Neural cell (in vitro differentiated cells): ENCODE results near the gene NDUFS7. TPM values are rescaled to one million over a fixed set of nuclear protein-coding genes. Genes with fewer than 3 reads are reported as not detected.

Experiments used
- H2AFZ ChIP-seq: fragments of 200-600, 300-800 bp; sonication (generic), shearing (Covaris generic); 2 replicates; pipeline ENCODE4 v1.6.0; 2014; ENCODE audit warnings: low read depth, mild to moderate bottlenecking, antibody characterized with exemption, low read length, moderate library complexity
- H3F3A ChIP-seq: fragments of 200-600 bp; shearing (Covaris generic); 2 replicates; pipeline ENCODE4 v1.6.1; 2016; ENCODE audit warnings: mild to moderate bottlenecking, moderate library complexity, mixed read lengths, antibody characterized with exemption, low read length; ENCODE audit not compliant: insufficient read depth, poor library complexity, severe bottlenecking
- H3K27ac ChIP-seq: fragments of 200-600, 300-800 bp; sonication (generic), shearing (Covaris generic); 2 replicates; pipeline ENCODE4 v1.5.1; 2014; ENCODE audit warnings: mild to moderate bottlenecking, low read length, moderate library complexity
- H3K27me3 ChIP-seq: fragments of 300-800, 200-600 bp; sonication (generic), shearing (Covaris generic); 2 replicates; pipeline ENCODE4 v1.6.0; 2014; ENCODE audit warnings: mild to moderate bottlenecking, low read depth, low read length, moderate library complexity; ENCODE audit not compliant: insufficient read depth
- H3K36me3 ChIP-seq: fragments of 300-800, 200-600 bp; sonication (generic), shearing (Covaris generic); 2 replicates; pipeline ENCODE4 v1.5.1; 2014; ENCODE audit warnings: mild to moderate bottlenecking, antibody characterized with exemption, low read length, moderate library complexity; ENCODE audit not compliant: insufficient read depth
- H3K4me2 ChIP-seq: fragments of 300-800, 200-600 bp; sonication (generic), shearing (Covaris generic); 2 replicates; pipeline ENCODE4 v1.6.0; 2014; ENCODE audit warnings: mild to moderate bottlenecking, low read length
- H3K4me3 ChIP-seq: fragments of 300-800, 200-600 bp; sonication (generic), shearing (Covaris generic); 2 replicates; pipeline ENCODE4 v1.5.1; 2014; ENCODE audit warnings: mild to moderate bottlenecking, low read length, moderate library complexity
- H3K79me2 ChIP-seq: fragments of 200-600 bp; shearing (Covaris generic); replicated peaks from 2 replicates; pipeline ENCODE4 v1.6.0; 2014; ENCODE audit warnings: mild to moderate bottlenecking, low read length, moderate library complexity; ENCODE audit not compliant: insufficient read depth
- H3K9ac ChIP-seq: fragments of 300-800, 200-600 bp; sonication (generic), shearing (Covaris generic); 2 replicates; pipeline ENCODE4 v1.6.1; 2016; ENCODE audit warnings: mild to moderate bottlenecking, low read length, mixed read lengths
- H3K9me2 ChIP-seq: fragments of 200-600 bp; shearing (Covaris generic); 2 replicates; pipeline ENCODE4 v1.6.1; 2016; ENCODE audit warnings: mild to moderate bottlenecking, low read length, mixed read lengths; ENCODE audit not compliant: insufficient read depth
- H3K9me3 ChIP-seq: fragments of 200-600, 300-800 bp; sonication (generic), shearing (Covaris generic); 2 replicates; pipeline ENCODE4 v1.6.1; 2016; ENCODE audit warnings: mild to moderate bottlenecking, mixed run types, low read length, moderate library complexity, mixed read lengths
- H4K20me1 ChIP-seq: fragments of 200-600 bp; shearing (Covaris generic); 2 replicates; pipeline ENCODE4 v1.6.1; 2016; ENCODE audit warnings: mild to moderate bottlenecking, mixed run types; ENCODE audit not compliant: insufficient read depth
- CTCF ChIP-seq: fragments of 450-650 bp; IDR thresholded peaks from 2 replicates; pipeline ENCODE4 v1.5.1; 2014; ENCODE audit warnings: antibody characterized with exemption, mild to moderate bottlenecking, moderate library complexity; ENCODE audit not compliant: poor library complexity, severe bottlenecking
- EP300 ChIP-seq: fragments of 450-650 bp; conservative IDR thresholded peaks from 2 replicates; pipeline ENCODE4 v1.6.1; 2014; ENCODE audit warnings: antibody characterized with exemption, mild to moderate bottlenecking, moderate library complexity; ENCODE audit not compliant: poor library complexity, severe bottlenecking
- EZH2 ChIP-seq: fragments of 200-600, 300-800 bp; shearing (Covaris generic), sonication (generic); IDR thresholded peaks from 2 replicates; pipeline ENCODE4 v1.6.1; 2014; ENCODE audit warnings: antibody characterized with exemption, low read length, borderline replicate concordance, mild to moderate bottlenecking; ENCODE audit not compliant: insufficient read depth, poor library complexity, severe bottlenecking
- MXI1 ChIP-seq: fragments of 450-650 bp; conservative IDR thresholded peaks from 2 replicates; pipeline ENCODE4 v1.6.1; 2014; ENCODE audit warnings: antibody characterized with exemption, mild to moderate bottlenecking; ENCODE audit not compliant: poor library complexity, severe bottlenecking
- POLR2AphosphoS5 ChIP-seq: IDR thresholded peaks from 2 replicates; pipeline ENCODE4 v1.6.1; 2012
- RAD21 ChIP-seq: fragments of 450-650 bp; conservative IDR thresholded peaks from 2 replicates; pipeline ENCODE4 v1.6.1; 2014; ENCODE audit warnings: antibody characterized with exemption, mild to moderate bottlenecking, moderate library complexity
- REST ChIP-seq: IDR thresholded peaks from 2 replicates; pipeline ENCODE4 v1.6.1; 2012; ENCODE audit warnings: borderline replicate concordance
- SMC3 ChIP-seq: fragments of 450-650 bp; conservative IDR thresholded peaks from 2 replicates; pipeline ENCODE4 v1.6.1; 2014; ENCODE audit warnings: antibody characterized with exemption, mild to moderate bottlenecking, moderate library complexity; ENCODE audit not compliant: poor library complexity
- TAF1 ChIP-seq: IDR thresholded peaks from 2 replicates; pipeline ENCODE4 v1.6.1; 2012; ENCODE audit warnings: low read depth
- polyA plus RNA-seq: library from polyadenylated mRNA; depleted of rRNA; stranded (reverse); fragments of >200 nt; gene quantifications from 2 replicates; pipeline ENCODE4 v1.2.3, GENCODE V29; 2014

NDUFS7 gene
- polyA plus RNA-seq, 1 donor from 2014 or later: 196 TPM

GRCh38 chr19:1389033-1389940, 5.6 kb downstream of the NDUFS7 start:
- Histone ChIP-seq H4K20me1 (no peaks in the 10 kb centered on the region), H3K9ac (no peak overlapping the region), H2AFZ (no peak overlapping the region), H3K79me2 (peaks cover 8% of the 10 kb centered on the region), H3K9me3 (no peaks in the 10 kb centered on the region), H3K9me2 (no peaks in the 10 kb centered on the region), H3F3A (no peaks in the 10 kb centered on the region), H3K36me3 (no peaks in the 10 kb centered on the region), H3K4me2 (no peak overlapping the region), H3K4me3 (no peak overlapping the region), H3K27ac (no peak overlapping the region), H3K27me3 (no peaks in the 10 kb centered on the region)
- no peak for TF ChIP-seq TAF1
- no peak for TF ChIP-seq RAD21
- TF ChIP-seq EP300: no peak
- TF ChIP-seq REST: no peak
- no peak for TF ChIP-seq POLR2AphosphoS5
- TF ChIP-seq CTCF: no peak
- TF ChIP-seq SMC3: no peak
- TF ChIP-seq MXI1: no peak
- no peak for TF ChIP-seq EZH2

- no peaks in the 10 kb centered on the region for H3K27me3 ChIP-seq
- H3K9me3 ChIP-seq: no peaks in the 10 kb centered on the region
- H3K9me2 ChIP-seq: no peaks in the 10 kb centered on the region
- H3F3A ChIP-seq: no peaks in the 10 kb centered on the region
- H4K20me1 ChIP-seq: no peaks in the 10 kb centered on the region
- no peak for TF ChIP-seq REST
- no peak for TF ChIP-seq CTCF
- no peak for TF ChIP-seq RAD21
- H3K4me2 ChIP-seq: no peak overlapping the region
- no peaks in the 10 kb centered on the region for H3K36me3 ChIP-seq
- H3K9ac ChIP-seq: no peak overlapping the region
- no peak overlapping the region for H3K27ac ChIP-seq
- no peak overlapping the region for H3K4me3 ChIP-seq
- no peaks in the 10 kb centered on the region for H3K79me2 ChIP-seq
- no peak overlapping the region for H2AFZ ChIP-seq
Measured at GRCh38 chr19:1390890-1391423, 7.2 kb downstream of the NDUFS7 start.
